ENCODE data around the gene CFAP20DC. TPM values are rescaled to one million over a fixed set of nuclear protein-coding genes. Genes with fewer than 3 reads are reported as not detected.

Gene CFAP20DC
- total RNA-seq, 1 experiment from 2014 or later, result 4.5 TPM

- Histone ChIP-seq H3K23ac (ENCODE audit: insufficient read length, low read depth, low read length) (no peak overlapping the region), H3K9me3 (ENCODE audit: control insufficient read depth, low read depth, low read length) (no peaks in the 10 kb centered on the region), H3K56ac (ENCODE audit: insufficient read length, low read depth, low read length) (no peak overlapping the region), H2BK12ac (ENCODE audit: insufficient read length, low read depth, low read length) (no peak overlapping the region), H3K27ac (ENCODE audit: insufficient read length, low read depth, low read length) (no peak overlapping the region), H4K5ac (ENCODE audit: insufficient read length, low read depth, low read length) (no peak overlapping the region), H3K79me2 (ENCODE audit: insufficient read depth, low read length) (no peaks in the 10 kb centered on the region), H3K18ac (ENCODE audit: insufficient read length, low read depth, low read length) (no peak overlapping the region), H3K4me2 (ENCODE audit: insufficient read depth, insufficient read length, low read length) (no peak overlapping the region), H2BK20ac (ENCODE audit: low read depth, low read length, poor library complexity, severe bottlenecking) (no peak overlapping the region), H2BK5ac (ENCODE audit: insufficient read length, low read length) (no peak overlapping the region), H3K23me2 (ENCODE audit: insufficient read length, low read depth, low read length, poor library complexity, severe bottlenecking) (no peaks in the 10 kb centered on the region), H3T11ph (ENCODE audit: low read length) (no peak overlapping the region), H2BK15ac (ENCODE audit: low read depth, low read length) (no peak overlapping the region), H3K27me3 (ENCODE audit: insufficient read depth, low read length) (no peaks in the 10 kb centered on the region), H2AFZ (ENCODE audit: low read length) (no peak overlapping the region), H4K8ac (replicated peaks; ENCODE audit: insufficient read length, low read depth, low read length) (no peak overlapping the region), H4K91ac (ENCODE audit: insufficient read length, low read depth, low read length) (no peak overlapping the region), H3K4ac (ENCODE audit: low read depth, low read length) (no peak overlapping the region), H2AK5ac (ENCODE audit: insufficient read length, low read length) (no peak overlapping the region), H3K4me1 (ENCODE audit: insufficient read depth, low read length) (no peaks in the 10 kb centered on the region), H2BK120ac (ENCODE audit: low read depth, low read length, poor library complexity, severe bottlenecking) (no peak overlapping the region), H4K20me1 (ENCODE audit: control insufficient read depth, insufficient read depth, insufficient read length) (no peaks in the 10 kb centered on the region), H3K14ac (ENCODE audit: insufficient read depth, low read length) (no peak overlapping the region), H3K9ac (ENCODE audit: extremely low read depth, insufficient read length, low read length) (no peak overlapping the region), H3K79me1 (ENCODE audit: insufficient read depth, low read depth, low read length, poor library complexity, severe bottlenecking) (no peaks in the 10 kb centered on the region)
- DNase-seq, result no peak
- no peak overlapping the region for H3K4me3 Mint-ChIP-seq
- no peaks in the 10 kb centered on the region for H3K36me3 Mint-ChIP-seq (ENCODE audit: insufficient read depth in 1 of 3, low read depth in 3 of 3)
- WGBS (ENCODE audit: extremely low coverage, insufficient read length, low lambda C conversion rate), result no CpG with 5 or more reads among the region's 4 CpGs
- peaks cover 5 to 9% of the 10 kb centered on the region in 2 experiments; a peak in 3 of 4 replicates for H3K4me1 Mint-ChIP-seq
- TF ChIP-seq CTCF (conservative IDR thresholded peaks at IDR 0.05), result no peak
- H3K9me3 Mint-ChIP-seq, result peaks cover 0 to 2% of the 10 kb centered on the region in 2 experiments; a peak in 1 of 5 replicates
- no peaks in the 10 kb centered on the region for H3K27me3 Mint-ChIP-seq (ENCODE audit: low read depth)
- H3K27ac Mint-ChIP-seq, result no peak overlapping the region
These were observed 70.0 kb downstream of the CFAP20DC start for GRCh38 chr3:58979840-58980239.
